ENCODE measurements around the gene NR2F6. TPM values are rescaled to one million over a fixed set of nuclear protein-coding genes. Genes with fewer than 3 reads are reported as not detected.
"Not testable (repeated sequence)": the region's sequence is repeated elsewhere in the genome, so short reads cannot be mapped to it uniquely, and the experiment has no call there.

The NR2F6 gene
- total and polyA plus RNA-seq, 4 donors: 8.9 to 33.6 (median 26.1) TPM

GRCh38 chr19:17202249-17202648, 43.5 kb downstream of the NR2F6 start:
- no peak overlapping the region for H3K4me3 ChIP-seq (ENCODE audit: low read depth, low read length)
- no peaks in the 10 kb centered on the region for H3K27me3 ChIP-seq (ENCODE audit: control insufficient read depth, insufficient read depth, low read length)
- H3K27ac ChIP-seq (ENCODE audit: low read depth, low read length): no peak overlapping the region
- no peaks in the 10 kb centered on the region for H3K9me3 ChIP-seq (ENCODE audit: control insufficient read depth, insufficient read depth, low read length)
- H3K4me1 ChIP-seq (ENCODE audit: control insufficient read depth, insufficient read depth, low read length): no peaks in the 10 kb centered on the region
- 95% methylated on average over 8 of the region's 9 CpGs for WGBS (ENCODE audit: insufficient coverage)
- DNase-seq (ENCODE audit: low read depth in 4 of 6, low spot score in 6 of 6): no peak
- peaks cover 96% of the 10 kb centered on the region for H3K36me3 ChIP-seq (ENCODE audit: control insufficient read depth, insufficient read depth, low read length)

GRCh38 chr19:17200408-17201079, 45.2 kb downstream of the NR2F6 start:
- Histone ChIP-seq H3K27ac (ENCODE audit: low read depth, low read length) (no peak overlapping the region), H3K4me3 (ENCODE audit: low read depth, low read length) (no peak overlapping the region), H3K27me3 (ENCODE audit: control insufficient read depth, insufficient read depth, low read length) (no peaks in the 10 kb centered on the region), H3K9me3 (ENCODE audit: control insufficient read depth, insufficient read depth, low read length) (no peaks in the 10 kb centered on the region), H3K36me3 (ENCODE audit: control insufficient read depth, insufficient read depth, low read length) (peaks cover 88% of the 10 kb centered on the region), H3K4me1 (ENCODE audit: control insufficient read depth, insufficient read depth, low read length) (no peaks in the 10 kb centered on the region)
- 89% methylated on average over 13 of the region's 16 CpGs for WGBS (ENCODE audit: insufficient coverage)
- no peak for DNase-seq (ENCODE audit: low read depth in 4 of 6, low spot score in 6 of 6)

- Histone ChIP-seq H3K27ac (ENCODE audit: low read depth, low read length) (no peak overlapping the region), H3K9me3 (ENCODE audit: control insufficient read depth, insufficient read depth, low read length) (no peaks in the 10 kb centered on the region), H3K27me3 (ENCODE audit: control insufficient read depth, insufficient read depth, low read length) (no peaks in the 10 kb centered on the region), H3K36me3 (ENCODE audit: control insufficient read depth, insufficient read depth, low read length) (peaks cover 87% of the 10 kb centered on the region), H3K4me3 (ENCODE audit: low read depth, low read length) (no peak overlapping the region), H3K4me1 (ENCODE audit: control insufficient read depth, insufficient read depth, low read length) (no peaks in the 10 kb centered on the region)
- 96% methylated on average over 12 of the region's 16 CpGs for WGBS (ENCODE audit: insufficient coverage)
- DNase-seq (ENCODE audit: low read depth in 4 of 6, low spot score in 6 of 6): no peak
Observed at GRCh38 chr19:17197666-17198065, 48.1 kb downstream of the NR2F6 start.

GRCh38 chr19:17196610-17197009, 49.1 kb downstream of the NR2F6 start:
- no peak overlapping the region for H3K4me3 ChIP-seq (ENCODE audit: low read depth, low read length)
- DNase-seq (ENCODE audit: low read depth in 4 of 6, low spot score in 6 of 6): no peak
- no peaks in the 10 kb centered on the region for H3K4me1 ChIP-seq (ENCODE audit: control insufficient read depth, insufficient read depth, low read length)
- no peaks in the 10 kb centered on the region for H3K9me3 ChIP-seq (ENCODE audit: control insufficient read depth, insufficient read depth, low read length)
- no peak overlapping the region for H3K27ac ChIP-seq (ENCODE audit: low read depth, low read length)
- peaks cover 84% of the 10 kb centered on the region for H3K36me3 ChIP-seq (ENCODE audit: control insufficient read depth, insufficient read depth, low read length)
- 96% methylated on average over 4 of the region's 7 CpGs for WGBS (ENCODE audit: insufficient coverage)
- no peaks in the 10 kb centered on the region for H3K27me3 ChIP-seq (ENCODE audit: control insufficient read depth, insufficient read depth, low read length)

GRCh38 chr19:17195106-17195505, 50.6 kb downstream of the NR2F6 start:
- Histone ChIP-seq H3K9me3 (ENCODE audit: control insufficient read depth, insufficient read depth, low read length) (no peaks in the 10 kb centered on the region), H3K36me3 (ENCODE audit: control insufficient read depth, insufficient read depth, low read length) (peaks cover 80% of the 10 kb centered on the region), H3K4me3 (ENCODE audit: low read depth, low read length) (no peak overlapping the region), H3K27me3 (ENCODE audit: control insufficient read depth, insufficient read depth, low read length) (no peaks in the 10 kb centered on the region), H3K27ac (ENCODE audit: low read depth, low read length) (no peak overlapping the region), H3K4me1 (ENCODE audit: control insufficient read depth, insufficient read depth, low read length) (no peaks in the 10 kb centered on the region)
- WGBS (ENCODE audit: insufficient coverage): 97% methylated on average over 23 of the region's 23 CpGs
- DNase-seq (ENCODE audit: low read depth in 4 of 6, low spot score in 6 of 6): no peak

GRCh38 chr19:17194608-17195007, 51.1 kb downstream of the NR2F6 start:
- Histone ChIP-seq H3K36me3 (ENCODE audit: control insufficient read depth, insufficient read depth, low read length) (peaks cover 81% of the 10 kb centered on the region), H3K27ac (ENCODE audit: low read depth, low read length) (no peak overlapping the region), H3K4me1 (ENCODE audit: control insufficient read depth, insufficient read depth, low read length) (no peaks in the 10 kb centered on the region), H3K4me3 (ENCODE audit: low read depth, low read length) (no peak overlapping the region), H3K9me3 (ENCODE audit: control insufficient read depth, insufficient read depth, low read length) (no peaks in the 10 kb centered on the region), H3K27me3 (ENCODE audit: control insufficient read depth, insufficient read depth, low read length) (no peaks in the 10 kb centered on the region)
- 95% methylated on average over 8 of the region's 16 CpGs for WGBS (ENCODE audit: insufficient coverage)
- DNase-seq (ENCODE audit: low read depth in 4 of 6, low spot score in 6 of 6): no peak

GRCh38 chr19:17192751-17193150, 53.0 kb downstream of the NR2F6 start:
- Histone ChIP-seq H3K9me3 (ENCODE audit: control insufficient read depth, insufficient read depth, low read length) (no peaks in the 10 kb centered on the region), H3K4me3 (ENCODE audit: low read depth, low read length) (no peak overlapping the region), H3K36me3 (ENCODE audit: control insufficient read depth, insufficient read depth, low read length) (peaks cover 78% of the 10 kb centered on the region), H3K27me3 (ENCODE audit: control insufficient read depth, insufficient read depth, low read length) (no peaks in the 10 kb centered on the region), H3K4me1 (ENCODE audit: control insufficient read depth, insufficient read depth, low read length) (no peaks in the 10 kb centered on the region), H3K27ac (ENCODE audit: low read depth, low read length) (no peak overlapping the region)
- no peak for DNase-seq (ENCODE audit: low read depth in 4 of 6, low spot score in 6 of 6)
- WGBS (ENCODE audit: insufficient coverage): 96% methylated on average over 26 of the region's 26 CpGs

GRCh38 chr19:17191736-17192135, 54.0 kb downstream of the NR2F6 start:
- 100% methylated on average over 2 of the region's 6 CpGs for WGBS (ENCODE audit: insufficient coverage)

GRCh38 chr19:17185590-17185989, 60.1 kb downstream of the NR2F6 start:
- Histone ChIP-seq H3K27me3 (ENCODE audit: control insufficient read depth, insufficient read depth, low read length) (no peaks in the 10 kb centered on the region), H3K4me1 (ENCODE audit: control insufficient read depth, insufficient read depth, low read length) (no peaks in the 10 kb centered on the region), H3K4me3 (ENCODE audit: low read depth, low read length) (no peak overlapping the region), H3K9me3 (ENCODE audit: control insufficient read depth, insufficient read depth, low read length) (no peaks in the 10 kb centered on the region), H3K27ac (ENCODE audit: low read depth, low read length) (no peak overlapping the region), H3K36me3 (ENCODE audit: control insufficient read depth, insufficient read depth, low read length) (peaks cover 74% of the 10 kb centered on the region)
- DNase-seq (ENCODE audit: low read depth in 4 of 6, low spot score in 6 of 6): no peak
- 90% methylated on average over 5 of the region's 8 CpGs for WGBS (ENCODE audit: insufficient coverage)

More at GRCh38 chr19:17191736-17192135, 54.0 kb downstream of the NR2F6 start:
- H3K9me3 ChIP-seq (ENCODE audit: control insufficient read depth, insufficient read depth, low read length); H3K4me1 ChIP-seq (ENCODE audit: control insufficient read depth, insufficient read depth, low read length); H3K27ac ChIP-seq (ENCODE audit: low read depth, low read length); H3K27me3 ChIP-seq (ENCODE audit: control insufficient read depth, insufficient read depth, low read length); DNase-seq (ENCODE audit: low read depth in 4 of 6, low spot score in 6 of 6); H3K4me3 ChIP-seq (ENCODE audit: low read depth, low read length): not testable (repeated sequence)
- peaks cover 81% of the 10 kb centered on the region for H3K36me3 ChIP-seq (ENCODE audit: control insufficient read depth, insufficient read depth, low read length)

- Histone ChIP-seq H3K27me3 (ENCODE audit: control insufficient read depth, insufficient read depth, low read length) (no peaks in the 10 kb centered on the region), H3K27ac (ENCODE audit: low read depth, low read length) (no peak overlapping the region), H3K9me3 (ENCODE audit: control insufficient read depth, insufficient read depth, low read length) (no peaks in the 10 kb centered on the region), H3K4me1 (ENCODE audit: control insufficient read depth, insufficient read depth, low read length) (no peaks in the 10 kb centered on the region), H3K4me3 (ENCODE audit: low read depth, low read length) (no peak overlapping the region), H3K36me3 (ENCODE audit: control insufficient read depth, insufficient read depth, low read length) (peaks cover 70% of the 10 kb centered on the region)
- DNase-seq (ENCODE audit: low read depth in 4 of 6, low spot score in 6 of 6): no peak
- 94% methylated on average over 10 of the region's 12 CpGs for WGBS (ENCODE audit: insufficient coverage)
Observed at GRCh38 chr19:17184371-17184841, 61.3 kb downstream of the NR2F6 start.

Measured in spinal cord (tissue), 10 donors.